Mesenteric fat pad (tissue), 1 donor: ENCODE results near the gene PRG3. TPM values are rescaled to one million over a fixed set of nuclear protein-coding genes. Genes with fewer than 3 reads are reported as not detected.
"Not testable (repeated sequence)": the region's sequence is repeated elsewhere in the genome, so short reads cannot be mapped to it uniquely, and the experiment has no call there.

Experiments used
- DNase-seq: peaks from one replicate; pipeline ENCODE4 v3.0.0-alpha.2; 2020; ENCODE audit warnings: low spot score
- total RNA-seq: library from RNA; stranded (reverse); fragmentation: NEBNext Ultra II Directional; extraction: Animal tissue kit (Norgen Biotek cat#: 25700); gene quantifications from one replicate; pipeline ENCODE4 v1.2.1, GENCODE V29; 2021
- donor health status: DM: yes; HTN: yes; CAD: no.

The PRG3 gene
- total RNA-seq, 1 donor from 2014 or later = not detected

DNA sequence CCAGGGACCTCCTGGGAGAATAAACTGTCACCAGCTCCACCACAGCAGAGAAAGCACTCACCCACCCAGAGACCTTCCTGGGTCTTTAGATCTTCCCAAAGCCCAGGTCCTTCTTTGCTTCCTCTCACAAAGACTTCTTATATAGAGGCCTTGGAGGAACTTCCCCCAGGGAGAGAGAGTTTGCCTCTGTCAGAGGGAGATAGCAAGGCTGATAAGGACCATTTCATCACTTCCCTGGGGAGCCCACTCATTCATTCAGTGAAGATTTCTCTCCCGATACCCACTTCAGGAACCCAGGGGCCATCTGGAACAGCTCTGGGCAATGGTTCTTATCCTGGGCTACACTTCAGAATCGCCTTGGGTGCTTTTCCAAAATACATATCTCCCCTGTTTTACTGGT is 9.6 kb upstream of the PRG3 start, which contains the start of gene PRG2:
TSS of gene PRG2 (minus strand) at position 116 of the 400 bp plus-strand sequence. CDS start 706 bp downstream, outside the sequence.
- no peak for DNase-seq

DNA sequence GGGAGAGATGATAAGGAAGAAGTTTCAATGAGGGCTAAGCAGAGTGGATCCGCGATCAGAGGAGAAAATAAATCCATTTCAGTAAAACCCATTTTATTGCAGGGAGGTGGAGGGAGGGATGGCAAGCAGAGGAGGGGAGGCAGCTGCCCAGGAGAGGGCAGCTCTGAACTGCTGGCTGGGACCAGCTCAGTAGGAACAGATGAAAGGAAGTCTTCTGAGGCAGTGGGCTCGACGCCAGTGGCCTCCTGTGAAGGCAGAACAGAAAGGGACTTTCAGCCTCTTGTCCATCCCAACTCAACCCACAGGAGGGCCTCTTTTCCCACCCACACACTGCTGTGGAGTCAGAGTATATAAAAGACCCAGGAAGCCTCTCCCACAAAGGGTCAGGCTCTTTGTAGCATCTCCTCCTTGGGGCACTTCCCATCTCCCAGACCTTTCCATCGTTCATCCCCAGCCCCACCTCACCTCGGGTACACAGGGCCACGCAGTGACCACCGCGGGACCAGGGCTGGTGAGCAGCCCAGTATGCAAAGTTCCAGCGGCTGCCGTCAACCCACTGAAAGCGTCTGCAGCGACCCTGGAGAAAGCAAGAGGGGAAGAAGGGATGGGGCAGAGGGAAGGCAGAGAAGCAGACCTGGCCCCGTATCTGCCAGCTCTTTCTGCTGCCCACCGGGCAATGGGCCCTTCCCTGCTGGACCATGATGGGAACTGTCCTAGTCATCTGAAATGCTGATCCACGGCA is 6.5 kb upstream of the PRG3 start:
- no peak for DNase-seq

DNA sequence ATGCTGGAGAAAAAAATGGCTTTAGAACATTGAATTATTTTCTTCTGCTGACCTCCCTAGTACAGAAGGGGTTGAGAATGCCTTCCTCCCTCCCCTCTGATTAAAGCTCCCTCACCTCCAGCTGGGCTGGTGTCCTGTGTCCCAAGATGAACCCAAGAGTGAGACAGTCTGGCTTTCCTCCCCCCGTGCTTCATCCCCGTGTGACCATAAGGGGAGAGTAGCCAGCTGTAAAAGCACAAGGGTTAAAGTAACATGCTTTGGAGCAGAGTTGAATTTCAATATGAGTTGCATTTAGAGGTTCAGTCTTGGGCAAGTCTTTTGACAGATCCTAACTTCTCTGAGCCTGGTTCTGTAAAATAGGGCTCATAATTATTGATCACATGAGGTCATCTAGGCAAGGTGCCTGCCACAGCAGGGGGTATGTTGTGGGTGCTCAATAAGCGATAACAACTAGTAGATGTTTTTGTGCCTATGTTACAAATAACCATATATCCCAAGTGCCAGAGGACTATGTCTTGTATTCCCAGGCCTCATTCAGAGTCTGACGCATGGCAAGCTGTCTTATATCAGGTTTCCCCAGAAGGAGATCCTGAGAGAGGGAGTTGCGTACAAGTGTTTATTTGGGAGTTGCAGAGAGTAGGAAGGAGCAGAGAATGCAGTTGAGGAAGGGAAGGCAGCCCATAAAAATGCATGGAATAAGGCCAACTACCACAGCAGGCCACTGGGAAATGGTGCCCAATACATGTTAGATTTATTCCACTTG is 5.4 kb upstream of the PRG3 start:
- no peak for DNase-seq

DNA sequence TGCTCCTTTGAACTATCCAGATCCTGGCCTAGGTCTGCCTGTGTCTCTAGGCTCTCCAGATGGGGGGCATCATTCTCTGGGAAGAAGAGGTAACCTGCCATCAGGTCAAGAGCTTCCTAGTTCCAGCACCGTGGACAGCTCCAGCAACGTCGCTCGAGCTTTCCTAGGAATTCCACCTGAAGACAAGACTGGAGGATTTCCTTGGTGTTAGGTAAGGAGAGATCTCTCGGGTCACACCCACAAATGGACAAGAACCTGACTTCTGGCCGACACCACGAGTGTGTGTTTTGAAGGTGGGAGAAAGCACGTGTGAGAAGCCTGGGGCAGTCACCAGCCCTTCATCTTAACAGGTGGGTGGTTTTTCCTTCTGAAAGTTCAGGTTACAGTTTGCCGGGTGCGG is 1.2 kb downstream of the PRG3 start:
- DNase-seq = no peak

DNA sequence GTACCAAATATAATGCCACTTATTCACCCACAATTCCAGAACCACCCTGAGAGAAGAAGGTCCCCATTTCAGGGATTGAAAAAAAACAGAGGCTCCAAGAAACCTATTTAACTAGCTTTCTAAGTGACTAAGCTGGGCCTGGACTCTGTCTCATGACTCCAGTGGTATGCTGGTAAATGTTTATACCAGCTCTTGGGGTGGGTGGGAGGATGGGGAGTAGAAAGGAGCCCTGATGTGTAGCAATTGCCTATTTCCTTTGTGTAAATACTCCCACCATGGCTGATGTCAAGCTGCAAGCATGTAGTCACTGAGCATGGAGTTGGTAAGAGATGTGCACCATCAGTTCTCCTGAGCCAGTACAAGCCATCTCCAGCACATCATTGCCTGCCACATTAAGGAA is 2.8 kb downstream of the PRG3 start:
- no peak for DNase-seq

DNA sequence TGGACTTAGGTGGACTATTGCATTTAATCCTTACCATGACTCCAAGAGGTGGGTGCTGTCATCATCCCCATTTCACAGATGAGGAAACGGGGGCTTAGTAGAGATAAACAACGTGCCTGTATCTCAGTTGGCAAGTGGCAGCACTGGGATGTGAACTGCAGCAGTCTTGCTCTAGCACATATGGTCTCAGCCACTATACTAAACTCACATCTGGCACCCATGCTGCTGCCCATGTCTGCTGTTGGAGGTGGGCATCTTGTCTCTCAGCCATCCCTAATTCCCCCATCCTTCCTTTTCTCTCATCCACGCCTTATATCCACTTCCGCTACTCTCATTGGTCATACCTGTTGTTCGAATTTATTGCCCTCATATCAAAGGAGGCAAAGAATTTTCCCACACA is 3.8 kb downstream of the PRG3 start:
- DNase-seq = no peak

DNA sequence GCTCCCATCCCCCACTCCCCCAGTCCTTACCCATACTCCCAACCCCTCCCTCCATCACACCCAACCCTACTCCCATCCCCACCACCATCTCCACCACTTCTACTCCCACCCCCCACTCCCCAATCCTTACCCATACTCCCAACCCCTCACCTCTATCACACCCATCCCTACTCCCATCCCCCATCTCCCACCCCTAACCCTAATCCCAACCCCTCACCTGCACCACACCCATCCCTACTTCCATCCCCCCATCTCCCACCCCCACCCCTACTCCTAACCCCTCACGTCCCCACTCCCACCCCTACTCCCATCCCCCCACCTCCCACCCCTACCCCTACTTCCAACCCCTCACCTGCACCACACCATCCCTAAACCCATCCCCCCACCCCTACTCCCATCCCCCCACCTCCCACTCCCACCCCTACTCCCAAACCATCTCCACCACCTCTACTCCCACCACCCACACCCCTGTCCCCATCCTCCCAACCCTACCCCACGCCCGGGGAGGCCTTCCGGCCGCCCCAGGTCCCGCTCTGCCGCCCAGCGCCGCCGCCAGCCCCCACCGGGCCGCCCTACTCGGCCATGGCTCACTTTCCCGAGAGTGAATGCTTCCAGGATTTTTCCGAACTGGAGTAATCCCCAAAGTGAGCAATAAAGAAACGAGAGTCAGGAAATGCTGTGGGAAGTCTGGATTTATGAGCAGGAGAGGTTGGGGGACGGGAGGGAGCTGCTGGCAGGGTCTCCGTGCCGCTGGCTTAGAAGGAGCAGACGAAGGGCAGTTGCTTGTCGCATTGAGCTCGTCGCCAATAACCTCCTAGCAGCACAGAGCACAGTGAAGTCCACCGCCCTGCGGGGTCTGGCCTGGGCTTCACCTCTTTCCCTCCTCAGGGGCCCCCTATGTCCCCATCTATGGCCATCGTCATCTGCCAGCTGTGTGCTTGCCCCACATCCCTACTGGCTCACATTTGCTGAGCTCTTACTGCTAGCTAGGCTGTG is 4.6 kb downstream of the PRG3 start:
- DNase-seq = no peak

DNA sequence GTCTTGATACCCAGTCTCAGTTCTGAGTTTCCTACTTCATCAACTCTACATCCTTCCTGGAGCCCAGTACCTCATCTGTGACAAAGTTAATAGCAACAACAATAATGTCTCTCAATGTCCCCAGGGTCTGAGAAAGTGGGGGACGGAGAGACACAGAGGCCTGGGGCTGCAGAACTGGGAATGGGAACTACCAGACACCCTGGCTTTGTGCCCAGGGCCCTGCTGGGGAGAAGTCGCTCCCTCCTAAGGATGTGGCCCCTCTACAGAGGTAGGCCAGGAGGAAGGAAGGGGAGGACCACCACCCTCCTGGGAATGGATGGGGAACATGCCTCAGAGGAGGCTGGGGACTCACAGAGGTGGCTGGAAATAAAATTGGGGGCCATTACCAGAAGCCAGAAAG is 5.5 kb downstream of the PRG3 start:
- no peak for DNase-seq

DNA sequence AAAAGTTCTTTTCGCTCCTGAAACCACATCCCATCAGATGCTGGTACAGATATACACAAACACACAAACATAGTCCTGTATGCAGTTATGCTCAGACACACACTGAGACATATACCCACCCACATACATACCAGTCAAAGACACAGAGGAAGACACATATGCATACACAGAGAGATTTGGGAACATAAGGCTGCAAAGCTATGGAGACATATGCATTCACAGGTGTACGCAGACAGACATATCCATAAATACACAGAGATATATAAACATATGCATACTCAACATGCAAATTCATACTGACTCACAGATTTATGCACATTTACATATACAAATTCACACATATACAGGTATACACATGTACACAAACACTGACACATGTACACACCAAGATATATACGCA is 6.0 kb downstream of the PRG3 start:
- no peak for DNase-seq

DNA sequence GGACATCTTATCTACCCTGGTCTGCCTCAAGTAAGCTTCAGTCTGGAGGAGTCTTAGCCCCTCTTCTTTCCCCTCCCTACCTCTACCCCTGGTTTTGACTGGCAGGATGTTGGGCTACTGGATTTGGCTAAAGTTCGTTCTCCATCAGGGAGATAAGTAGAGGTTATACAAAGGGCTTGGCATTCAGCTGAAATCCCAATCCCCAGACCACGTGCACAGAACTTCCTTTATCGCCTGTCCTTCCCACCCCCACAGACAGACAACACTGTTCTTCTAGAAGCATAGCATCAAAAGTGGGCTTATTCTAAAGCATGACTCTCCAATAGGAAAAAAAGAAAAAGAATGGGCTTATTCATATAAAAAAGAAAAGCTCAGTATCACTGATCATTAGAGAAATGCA is 7.8 kb downstream of the PRG3 start:
- no peak for DNase-seq

DNA sequence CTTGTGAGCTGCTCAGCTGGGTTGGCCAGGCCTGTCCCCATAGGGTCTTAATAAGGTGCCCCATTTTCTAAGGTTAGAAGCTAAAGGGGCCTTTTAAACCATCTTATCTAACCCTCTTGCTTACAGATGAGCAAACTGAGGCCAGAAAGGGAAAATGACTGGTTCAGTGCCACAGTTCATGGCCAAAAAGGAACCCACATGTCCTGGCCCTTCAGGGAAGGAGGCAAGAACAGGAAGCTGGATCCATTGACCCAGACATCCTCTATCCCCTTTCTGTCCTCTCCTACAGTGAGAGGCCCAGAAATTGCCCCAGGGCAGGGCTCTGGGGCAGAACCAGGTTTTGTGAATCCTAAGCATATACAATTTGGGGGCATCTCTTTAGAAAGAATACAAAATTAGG is 10.0 kb downstream of the PRG3 start:
- no peak for DNase-seq

DNA sequence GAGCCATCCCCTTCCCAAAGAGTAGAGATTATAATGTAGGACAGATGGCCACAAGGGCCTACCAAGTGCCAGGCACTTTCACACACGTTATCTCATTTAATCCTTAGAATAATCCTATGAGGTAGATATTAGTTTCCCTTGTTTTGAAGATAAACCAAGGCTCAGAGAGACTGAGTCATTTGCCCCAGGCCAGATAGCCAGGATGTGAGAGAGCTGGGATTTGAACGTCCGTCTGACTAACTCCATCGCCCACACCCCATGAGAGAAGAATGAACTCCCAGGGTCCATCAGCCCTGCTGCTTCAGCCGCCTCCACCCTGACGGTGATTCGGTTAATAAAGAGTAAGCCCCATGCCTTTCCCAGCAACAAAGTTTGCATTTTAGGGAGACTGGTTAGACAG is 10.7 kb downstream of the PRG3 start:
- no peak for DNase-seq

DNA sequence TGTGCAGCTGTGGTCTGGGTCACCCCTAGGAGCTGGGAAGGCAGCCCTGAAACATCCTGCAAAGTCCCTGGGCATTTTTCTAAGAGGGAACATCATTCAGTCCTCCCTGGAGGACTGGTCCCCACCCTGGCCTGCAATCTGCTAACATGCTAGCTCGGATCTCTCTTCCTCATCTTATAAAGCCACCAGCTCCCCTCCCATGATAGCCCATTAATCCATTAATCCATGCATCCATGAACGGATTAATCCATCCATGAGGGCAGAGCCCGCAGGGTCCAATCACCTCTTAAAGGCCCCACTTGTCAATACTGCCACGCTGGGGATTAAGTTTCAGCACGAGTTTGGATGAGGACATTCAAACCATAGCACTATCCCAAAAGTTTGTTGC is 12.1 kb downstream of the PRG3 start:
- DNase-seq = no peak

DNA sequence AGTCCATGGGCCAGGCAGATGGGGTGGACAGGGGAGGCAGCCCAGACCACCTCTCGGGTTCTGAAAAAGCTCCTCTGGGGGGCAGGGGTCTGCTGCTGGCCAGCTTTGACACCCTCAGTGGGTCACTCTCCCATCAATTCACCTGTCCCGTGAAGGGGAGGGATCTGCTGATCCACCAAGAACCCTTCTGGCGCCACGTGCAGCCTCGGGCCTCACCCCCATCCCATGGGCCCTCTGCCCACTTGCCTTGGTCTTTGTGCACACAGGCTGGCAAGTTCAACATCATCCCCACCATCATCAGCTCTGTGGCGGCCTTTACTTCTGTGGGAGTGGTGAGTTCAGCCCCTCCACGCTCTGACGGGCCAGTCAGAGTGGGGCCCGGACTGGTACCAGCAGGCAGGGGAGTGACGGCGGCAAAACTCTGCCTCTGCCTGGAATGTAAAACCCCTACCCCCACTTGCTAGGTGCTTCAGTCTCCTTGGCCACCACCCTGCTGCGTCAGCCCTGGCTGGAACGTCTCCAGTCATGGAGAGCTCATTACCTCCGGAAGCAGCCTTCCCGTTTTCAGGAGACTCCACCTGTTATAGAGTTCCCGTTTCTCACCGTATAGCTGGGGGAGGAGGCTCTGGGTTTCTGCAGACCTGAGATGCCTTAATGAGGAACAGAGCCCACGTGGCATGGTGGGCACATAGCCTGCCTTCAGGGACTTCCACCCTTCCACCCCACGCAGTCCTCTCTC is 12.7 kb downstream of the PRG3 start:
- DNase-seq = no peak

DNA sequence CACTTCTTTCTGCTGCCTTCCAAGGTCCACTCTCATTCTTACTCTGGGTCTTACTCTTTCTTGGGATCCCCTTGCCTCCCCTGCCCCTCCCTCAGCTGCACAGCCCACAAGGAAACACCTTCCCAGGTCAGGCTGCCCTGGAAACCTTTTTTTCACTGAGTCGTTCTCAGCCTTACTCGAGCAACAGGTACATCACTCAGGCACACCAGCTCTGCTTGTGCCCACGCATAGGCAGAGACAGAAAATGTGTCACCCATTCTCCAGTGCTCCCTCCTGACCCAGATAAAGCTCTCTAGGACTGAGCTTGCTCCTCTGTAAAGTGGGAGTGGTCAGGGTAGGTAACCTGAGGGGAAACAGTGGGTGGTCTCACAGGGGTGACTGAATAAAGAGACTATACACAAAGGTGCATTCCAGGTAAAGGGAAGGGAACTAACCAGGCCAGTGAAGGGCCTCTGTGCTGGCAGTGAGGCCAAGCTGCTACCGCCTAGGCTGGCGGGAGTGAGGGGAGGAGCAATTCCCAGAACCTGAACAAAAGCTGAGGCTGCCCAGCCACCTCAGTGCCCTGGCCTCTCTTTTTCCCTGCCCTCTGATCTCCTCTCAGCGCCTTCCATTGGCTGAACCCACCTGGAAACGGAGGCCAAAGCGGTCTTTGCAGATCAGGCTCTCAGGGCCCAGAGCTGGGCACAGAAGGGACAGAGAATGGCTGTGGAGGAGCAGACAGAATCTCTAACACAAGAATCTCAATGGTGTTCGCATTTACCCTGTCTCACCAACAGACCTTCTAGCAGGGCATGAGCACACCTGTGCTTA is 15.9 kb downstream of the PRG3 start:
- no peak for DNase-seq

DNA sequence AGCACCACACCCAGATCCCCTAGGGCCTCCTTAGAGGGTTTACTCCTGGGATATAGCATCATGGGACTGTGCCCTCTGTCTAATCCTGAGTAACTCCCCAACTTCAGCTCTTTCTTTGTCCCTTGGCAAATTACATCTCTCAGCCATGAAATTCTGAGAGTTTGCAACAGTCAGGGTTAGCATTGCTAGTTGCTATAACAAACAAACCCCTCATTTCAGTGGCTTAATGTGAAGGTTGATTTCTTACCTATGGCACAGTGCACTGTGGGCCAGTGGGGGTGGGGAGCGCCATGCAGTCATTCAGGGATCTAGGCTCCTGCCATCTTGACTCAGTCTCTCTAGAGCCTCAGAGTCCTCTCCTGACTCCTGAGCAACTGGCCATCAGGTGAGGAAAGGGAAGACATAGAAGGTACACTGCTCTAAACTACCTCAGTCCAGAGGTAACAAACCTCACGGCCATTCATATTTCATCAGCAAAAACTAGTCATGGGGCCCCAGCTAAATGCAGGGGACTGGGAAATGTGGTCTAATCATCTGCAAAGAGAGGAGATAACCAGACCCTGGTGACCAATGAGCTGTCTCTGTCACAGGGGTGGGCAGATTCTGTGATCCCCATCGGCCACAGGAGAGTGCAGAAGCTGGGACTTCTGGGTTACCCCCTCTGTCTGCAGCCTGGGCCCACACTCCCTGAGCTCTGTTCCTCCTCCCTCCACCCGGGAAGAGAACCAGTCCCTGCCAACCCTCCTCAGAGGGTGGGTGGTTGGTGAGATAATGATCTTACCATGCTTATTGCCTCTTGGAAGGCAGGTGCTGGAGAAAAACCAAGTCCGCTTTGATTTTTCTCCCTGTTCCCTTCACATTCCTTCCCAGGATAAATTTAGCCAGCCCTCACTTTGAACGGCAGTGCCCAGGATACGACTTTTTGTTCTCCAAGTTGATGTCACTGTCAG is 17.5 kb downstream of the PRG3 start:
- no peak for DNase-seq

DNA sequence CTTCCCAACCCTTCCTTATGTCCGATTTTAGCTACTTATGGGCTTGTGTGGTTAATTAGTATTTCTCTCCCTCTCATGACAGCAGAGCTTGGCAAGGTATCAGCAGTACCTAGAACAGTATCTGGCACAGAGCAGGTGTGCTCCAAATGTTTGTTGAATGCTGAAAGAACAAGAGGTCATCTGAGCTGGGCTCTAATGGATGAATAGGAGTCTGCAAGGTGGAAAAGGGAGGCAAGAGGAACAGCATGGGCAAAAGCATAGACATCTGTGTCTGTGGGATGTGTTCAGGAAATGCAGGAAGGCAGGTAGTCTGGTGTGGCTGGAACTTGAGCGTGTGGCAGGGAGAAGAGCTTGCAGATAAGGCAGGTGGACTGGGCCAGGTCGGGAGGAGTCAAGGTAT is 19.0 kb downstream of the PRG3 start:
- DNase-seq = no peak

DNA sequence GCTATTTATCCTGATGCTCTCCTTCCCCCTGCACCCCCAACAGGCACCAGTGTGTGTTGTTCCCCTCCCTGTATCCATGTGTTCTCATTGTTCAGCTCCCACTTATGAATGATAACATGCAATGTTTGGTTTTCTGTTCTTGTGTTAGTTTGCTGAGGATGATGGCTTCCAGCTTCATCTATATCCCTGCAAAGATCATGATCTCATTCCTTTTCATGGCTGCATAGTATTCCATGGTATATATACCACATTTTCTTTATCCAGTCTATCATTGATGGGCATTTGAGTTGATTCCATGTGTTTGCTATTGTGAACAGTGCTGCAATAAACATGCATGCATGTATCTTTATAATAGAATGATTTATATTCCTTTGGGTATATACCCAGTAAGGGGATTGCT is 19.5 kb downstream of the PRG3 start:
- not testable (repeated sequence) for DNase-seq

DNA sequence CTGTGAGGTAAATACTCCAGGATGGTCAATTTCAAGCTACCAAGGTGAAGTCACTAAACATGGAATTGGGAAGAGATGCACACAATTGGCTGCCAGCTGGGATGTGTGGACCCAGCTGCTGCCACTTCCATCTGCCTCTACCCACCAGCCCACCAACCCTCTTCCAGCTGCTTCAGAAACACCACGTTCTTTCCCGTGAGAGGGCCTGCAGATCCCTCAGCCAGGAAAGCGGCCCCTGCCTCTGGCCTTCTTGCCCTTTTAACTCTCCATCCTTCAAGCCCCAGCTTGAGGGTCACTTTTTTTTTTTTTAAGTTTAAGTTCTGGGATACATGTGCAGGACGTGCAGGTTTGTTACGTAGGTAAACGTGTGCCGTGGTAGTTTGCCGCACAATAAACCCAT is 20.0 kb downstream of the PRG3 start:
- no peak for DNase-seq
